Sigmoid colon (tissue), 7 donors: ENCODE results near the gene CRYBB3. TPM values are rescaled to one million over a fixed set of nuclear protein-coding genes. Genes with fewer than 3 reads are reported as not detected.

Experiments
- DNase-seq: peaks from one replicate; pipeline ENCODE4 v3.0.0-alpha.2; 2019
- H3K27ac ChIP-seq, 4 donors: fragments of 200-600 bp; sonication (generic); one replicate each; pipeline ENCODE4 v1.5.1; 2016 to 2019; ENCODE audit warnings: mild to moderate bottlenecking in 1 of 4
- H3K27me3 ChIP-seq, 3 donors: fragments of 200-600 bp; sonication (generic); one replicate each; pipeline ENCODE4 v1.5.1; 2019; ENCODE audit warnings: mild to moderate bottlenecking in 1 of 3
- H3K36me3 ChIP-seq, 4 donors: fragments of 200-600 bp; sonication (generic); one replicate each; pipeline ENCODE4 v1.5.1; 2016 to 2019
- H3K4me1 ChIP-seq, 4 donors: fragments of 200-600 bp; sonication (generic); one replicate each; pipeline ENCODE4 v1.5.1; 2017 to 2019
- H3K4me3 ChIP-seq, 4 donors: fragments of 200-600 bp; sonication (generic); one replicate each; pipeline ENCODE4 v1.5.1; 2017 to 2019; ENCODE audit warnings: mild to moderate bottlenecking in 2 of 4, moderate library complexity in 1 of 4
- H3K9me3 ChIP-seq, 4 donors: fragments of 200-600 bp in 3 of 4; sonication (generic) in 3 of 4; one replicate each; pipeline versions ENCODE4 v1.5.1 to v1.6.1; 2013 to 2019
- EP300 ChIP-seq, 4 donors: sonication (generic); formaldehyde crosslinking; IDR thresholded peaks; one replicate each; pipeline ENCODE4 v1.6.1; 2017; ENCODE audit warnings: antibody characterized with exemption in 4 of 4
- POLR2A ChIP-seq, 2 donors: fragments of 450-650 bp; IDR thresholded peaks; one replicate each; pipeline ENCODE4 v1.6.1; 2016; ENCODE audit warnings: antibody characterized with exemption in 2 of 2, mild to moderate bottlenecking in 2 of 2, moderate library complexity in 2 of 2
- POLR2AphosphoS5 ChIP-seq, 4 donors: sonication (generic); formaldehyde crosslinking; IDR thresholded peaks; one replicate each; pipeline ENCODE4 v1.6.1; 2017; ENCODE audit warnings: antibody characterized with exemption in 4 of 4
- WGBS, 2 donors: extraction: QIAGEN DNeasy Blood & Tissue Kit; methylation state at CpG; one replicate each; pipeline ENCODE4 v1.1.7; 2013; 5-methylcytosine and 5-hydroxymethylcytosine counted together
- intact Hi-C: fragments of 100-400 bp; cut with DNase I; formaldehyde crosslinking; loops from one replicate; pipeline ENCODE4 v1.15.1; 2023
- polyA plus RNA-seq, 3 donors: library from polyadenylated mRNA; stranded (reverse); fragments of 200-250 nt; gene quantifications; one replicate each; pipeline ENCODE4 v1.2.3, GENCODE V29; 2013
- total RNA-seq, 4 donors: library from RNA; depleted of rRNA; stranded (reverse); fragments of >200 nt; gene quantifications; one replicate each; pipeline ENCODE4 v1.1.0, GENCODE V29; 2016
- TF ChIP-seq, protein P1 (sequence below), 4 experiments: fragments of 450-650 bp in 3 of 4; fragments of 200-600 bp in 1 of 4; IDR thresholded peaks; one replicate each; pipeline ENCODE4 v1.5.1; 2016 to 2019; ENCODE audit warnings: antibody characterized with exemption in 4 of 4, mild to moderate bottlenecking in 3 of 4, moderate library complexity in 2 of 4
- donor health status: healthy with polysubstance abuse.
- donor health status: Bipolar disorder and iron deficiency.
- donor health status: healthy.

Gene CRYBB3
- total and polyA plus RNA-seq, 7 donors, result 0.67 to 1.4 TPM; not detected in 5

DNA sequence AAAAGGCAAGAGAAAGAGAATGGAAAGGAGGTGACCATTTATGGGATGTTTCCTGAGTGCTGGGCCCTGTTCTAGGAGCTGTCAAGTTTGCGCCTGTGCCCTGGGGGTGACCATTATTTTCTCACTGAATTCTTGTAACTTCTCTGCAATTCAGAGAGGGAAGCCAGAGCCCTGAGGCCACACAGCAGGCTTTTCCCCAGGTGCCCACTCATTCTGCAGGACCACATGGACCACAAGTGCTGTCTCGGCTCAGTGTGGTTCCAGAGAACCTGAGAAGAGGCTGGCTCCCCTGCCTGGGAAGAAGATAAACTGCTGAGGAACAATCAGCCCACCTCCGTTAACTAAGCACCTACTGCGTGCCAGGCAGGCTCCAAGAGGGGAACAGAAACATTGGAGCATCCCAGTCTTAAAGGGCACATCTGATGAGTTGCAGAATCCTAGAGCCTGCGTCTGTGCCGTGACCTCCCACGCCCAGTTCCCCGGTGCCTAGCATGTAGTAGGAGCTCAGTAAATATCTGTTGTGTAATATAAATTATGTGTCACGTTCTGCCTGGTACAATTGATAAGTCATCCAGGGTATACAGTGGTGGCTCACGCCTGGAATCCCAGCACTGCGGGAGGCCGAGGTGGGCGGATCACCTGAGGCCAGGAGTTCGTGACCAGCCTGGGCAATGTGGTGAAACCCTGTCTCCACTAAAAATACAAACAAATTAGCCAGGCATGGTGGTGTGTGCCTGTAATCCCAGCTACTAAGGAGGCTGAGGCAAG is 31.6 kb upstream of the CRYBB3 start:
- TF ChIP-seq, protein P1, sequence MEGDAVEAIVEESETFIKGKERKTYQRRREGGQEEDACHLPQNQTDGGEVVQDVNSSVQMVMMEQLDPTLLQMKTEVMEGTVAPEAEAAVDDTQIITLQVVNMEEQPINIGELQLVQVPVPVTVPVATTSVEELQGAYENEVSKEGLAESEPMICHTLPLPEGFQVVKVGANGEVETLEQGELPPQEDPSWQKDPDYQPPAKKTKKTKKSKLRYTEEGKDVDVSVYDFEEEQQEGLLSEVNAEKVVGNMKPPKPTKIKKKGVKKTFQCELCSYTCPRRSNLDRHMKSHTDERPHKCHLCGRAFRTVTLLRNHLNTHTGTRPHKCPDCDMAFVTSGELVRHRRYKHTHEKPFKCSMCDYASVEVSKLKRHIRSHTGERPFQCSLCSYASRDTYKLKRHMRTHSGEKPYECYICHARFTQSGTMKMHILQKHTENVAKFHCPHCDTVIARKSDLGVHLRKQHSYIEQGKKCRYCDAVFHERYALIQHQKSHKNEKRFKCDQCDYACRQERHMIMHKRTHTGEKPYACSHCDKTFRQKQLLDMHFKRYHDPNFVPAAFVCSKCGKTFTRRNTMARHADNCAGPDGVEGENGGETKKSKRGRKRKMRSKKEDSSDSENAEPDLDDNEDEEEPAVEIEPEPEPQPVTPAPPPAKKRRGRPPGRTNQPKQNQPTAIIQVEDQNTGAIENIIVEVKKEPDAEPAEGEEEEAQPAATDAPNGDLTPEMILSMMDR (IDR thresholded peaks at IDR 0.05), result no peak
- no peak for TF ChIP-seq POLR2A (IDR thresholded peaks at IDR 0.05)
- TF ChIP-seq POLR2AphosphoS5 (IDR thresholded peaks at IDR 0.05), result no peak
- no peak for TF ChIP-seq EP300 (IDR thresholded peaks at IDR 0.05)
- intact Hi-C loops, result no loop called here
- Histone ChIP-seq H3K9me3 (no peaks in the 10 kb centered on the region), H3K4me1 (peaks cover 0 to 12% (median 8%) of the 10 kb centered on the region in 4 donors), H3K27me3 (no peaks in the 10 kb centered on the region), H3K27ac (no peak overlapping the region), H3K4me3 (no peak overlapping the region), H3K36me3 (no peaks in the 10 kb centered on the region)
- WGBS, 2 donors, result 80 to 87% methylated on average over 14 of the region's 14 CpGs
- peak; percentile 49 for DNase-seq

DNA sequence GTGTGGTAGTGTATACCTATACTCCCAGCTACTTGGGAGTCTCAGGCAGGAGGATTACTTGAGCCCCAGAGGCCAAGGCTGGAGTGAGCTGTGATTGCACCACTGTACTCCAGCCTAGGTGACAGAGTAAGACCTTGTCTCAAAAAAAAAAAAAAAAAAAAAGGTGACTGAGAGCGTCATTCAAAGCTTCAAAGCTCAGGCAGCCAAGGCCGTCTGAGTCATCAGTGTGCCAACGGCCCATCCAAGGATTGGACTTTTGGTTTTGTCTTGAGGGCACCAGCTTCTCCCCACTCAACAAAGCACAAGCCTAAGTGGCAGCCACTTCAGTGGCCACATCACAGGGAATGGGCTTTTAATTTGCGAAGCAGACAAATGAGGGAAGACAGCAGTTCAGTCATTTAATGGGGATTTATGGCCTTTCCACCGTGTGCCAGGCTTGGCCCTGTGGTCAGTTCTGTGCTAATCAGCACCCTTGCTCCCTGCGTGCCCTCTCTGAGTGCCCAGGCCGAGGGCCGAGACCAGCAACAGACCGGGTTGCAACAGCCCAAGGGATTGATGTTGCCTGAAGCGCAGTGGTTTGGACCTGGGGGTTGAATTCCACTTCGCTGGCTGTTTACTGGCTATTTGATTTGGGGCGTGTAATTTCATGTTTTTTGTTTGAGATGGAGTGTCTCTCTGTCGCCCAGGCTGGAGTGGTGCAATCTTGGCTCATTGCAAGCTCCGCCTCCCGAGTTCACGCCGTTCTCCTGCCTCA is 30.2 kb upstream of the CRYBB3 start:
- DNase-seq, result peak; percentile 40
- Histone ChIP-seq H3K9me3 (no peaks in the 10 kb centered on the region), H3K36me3 (peaks cover 0 to 4% (median 0%) of the 10 kb centered on the region in 4 donors), H3K27ac (no peak overlapping the region), H3K27me3 (no peaks in the 10 kb centered on the region), H3K4me3 (no peak overlapping the region), H3K4me1 (peaks cover 0 to 10% (median 8%) of the 10 kb centered on the region in 4 donors)
- TF ChIP-seq POLR2AphosphoS5 (IDR thresholded peaks at IDR 0.05) (no peak), EP300 (IDR thresholded peaks at IDR 0.05) (no peak), POLR2A (IDR thresholded peaks at IDR 0.05) (no peak)
- TF ChIP-seq, protein P1 (IDR thresholded peaks at IDR 0.05), result no peak
- intact Hi-C loops, result no loop called here
- 74 to 84% methylated on average over 17 of the region's 17 CpGs for WGBS, 2 donors

DNA sequence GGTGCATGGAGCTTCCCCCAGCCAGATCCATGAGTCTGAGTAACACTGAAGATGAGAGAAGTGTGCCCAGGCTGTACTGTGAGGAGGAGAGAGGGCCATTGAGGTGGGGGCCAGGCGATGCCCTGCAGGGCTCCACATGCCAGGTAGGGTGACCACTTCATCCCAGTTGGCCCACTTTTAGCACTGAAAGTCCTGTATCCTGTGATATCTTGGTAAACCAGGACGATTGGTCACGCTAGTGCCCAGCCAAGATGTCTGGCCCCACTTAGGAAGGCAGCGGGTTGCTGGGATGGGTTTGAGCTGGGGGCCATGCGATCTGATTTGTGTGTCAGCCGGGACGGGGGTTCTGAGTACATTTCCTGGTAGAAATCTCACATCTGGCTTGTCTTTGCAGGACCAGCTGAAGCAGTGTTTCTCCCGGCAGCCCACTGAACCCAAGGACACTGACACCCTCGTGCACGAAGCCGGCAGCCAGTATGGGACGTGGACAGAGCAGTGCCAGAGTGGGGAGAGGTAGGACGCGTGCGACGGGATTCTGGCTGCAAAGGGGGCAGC is 29.2 kb upstream of the CRYBB3 start:
- no peaks in the 10 kb centered on the region for H3K27me3 ChIP-seq
- no peak overlapping the region for H3K4me3 ChIP-seq
- peaks cover 0 to 2% (median 2%) of the 10 kb centered on the region in 4 donors for H3K4me1 ChIP-seq
- intact Hi-C loops, result no loop called here
- 90 to 92% methylated on average over 16 of the region's 16 CpGs for WGBS, 2 donors
- no peaks in the 10 kb centered on the region for H3K9me3 ChIP-seq
- H3K36me3 ChIP-seq, result peaks cover 0 to 13% (median 0%) of the 10 kb centered on the region in 4 donors
- no peak for TF ChIP-seq POLR2A (IDR thresholded peaks at IDR 0.05)
- no peak for TF ChIP-seq POLR2AphosphoS5 (IDR thresholded peaks at IDR 0.05)
- TF ChIP-seq, protein P1 (IDR thresholded peaks at IDR 0.05), result no peak
- TF ChIP-seq EP300 (IDR thresholded peaks at IDR 0.05), result no peak
- no peak overlapping the region for H3K27ac ChIP-seq
- no peak for DNase-seq

GRCh38 chr22:25172153-25172552 is 27.5 kb upstream of the CRYBB3 start:
- Histone ChIP-seq H3K27me3 (no peaks in the 10 kb centered on the region), H3K4me1 (no peaks in the 10 kb centered on the region), H3K4me3 (no peak overlapping the region), H3K36me3 (peaks cover 0 to 21% (median 4%) of the 10 kb centered on the region in 4 donors), H3K9me3 (no peaks in the 10 kb centered on the region), H3K27ac (no peak overlapping the region)
- no peak for DNase-seq
- 23 to 48% methylated on average over 5 of the region's 5 CpGs for WGBS, 2 donors
- intact Hi-C loops, result loop anchor here (1.0 kb wide), 1 partner anchor 61 kb away; no protein-coding TSS in a partner anchor
- no peak for TF ChIP-seq POLR2AphosphoS5 (IDR thresholded peaks at IDR 0.05)
- TF ChIP-seq, protein P1 (IDR thresholded peaks at IDR 0.05), result peak; percentile 23 to 55 (median 45)
- no peak for TF ChIP-seq EP300 (IDR thresholded peaks at IDR 0.05)
- TF ChIP-seq POLR2A (IDR thresholded peaks at IDR 0.05), result no peak
